SU-DHL-6 (cell line): ENCODE measurements around the gene NEU4.

Experiments
- H2AFZ ChIP-seq: fragments of 200-600 bp; sonication (generic); 2 replicates; pipeline ENCODE4 v1.6.1; 2014; ENCODE audit warnings: low read depth, mild to moderate bottlenecking, moderate library complexity, mixed read lengths, antibody characterized with exemption, low read length; ENCODE audit not compliant: severe bottlenecking
- H3F3A ChIP-seq: fragments of 200-600 bp; shearing (Covaris generic); 2 replicates; pipeline ENCODE4 v1.6.0; 2016; ENCODE audit warnings: antibody characterized with exemption, mild to moderate bottlenecking; ENCODE audit not compliant: insufficient read depth
- H3K27ac ChIP-seq: fragments of 200-600 bp; sonication (generic); 2 replicates; pipeline ENCODE4 v1.5.1; 2016; ENCODE audit warnings: low read depth, mild to moderate bottlenecking, low read length, moderate library complexity, mixed read lengths
- H3K27me3 ChIP-seq: fragments of 200-600 bp; sonication (generic), shearing (Covaris generic); 2 replicates; pipeline ENCODE4 v1.6.0; 2014; ENCODE audit warnings: mild to moderate bottlenecking, low read length
- H3K36me3 ChIP-seq: fragments of 200-600 bp; sonication (generic); 2 replicates; pipeline ENCODE4 v1.6.1; 2014; ENCODE audit warnings: mild to moderate bottlenecking, low read length, mixed read lengths
- H3K4me2 ChIP-seq: fragments of 300-600, 200-600 bp; shearing (Covaris generic), sonication (generic); 2 replicates; pipeline ENCODE4 v1.6.0; 2014; ENCODE audit warnings: low read length, low read depth, mild to moderate bottlenecking; ENCODE audit not compliant: poor library complexity, severe bottlenecking
- H3K4me3 ChIP-seq: fragments of 200-600 bp; sonication (generic); 2 replicates; pipeline ENCODE4 v1.5.1; 2014; ENCODE audit warnings: antibody characterized with exemption, low read length, mild to moderate bottlenecking, mixed read lengths; ENCODE audit not compliant: insufficient read depth, poor library complexity, severe bottlenecking
- H3K79me2 ChIP-seq: fragments of 200-600 bp; sonication (generic); 2 replicates; pipeline ENCODE4 v1.6.1; 2014; ENCODE audit warnings: mild to moderate bottlenecking, low read length, moderate library complexity; ENCODE audit not compliant: insufficient read depth
- H3K9ac ChIP-seq: fragments of 200-600 bp; sonication (generic); 2 replicates; pipeline ENCODE4 v1.7.0; 2014; ENCODE audit warnings: mild to moderate bottlenecking, low read length
- H3K9me2 ChIP-seq: fragments of 200-600 bp; sonication (generic); replicated peaks from 2 replicates; pipeline ENCODE4 v1.6.1; 2014; ENCODE audit warnings: low read length; ENCODE audit not compliant: insufficient read depth
- H3K9me3 ChIP-seq: fragments of 200-600 bp; sonication (generic); 2 replicates; pipeline ENCODE4 v1.6.1; 2014; ENCODE audit warnings: low read length, mixed read lengths; ENCODE audit not compliant: insufficient read depth
- H4K20me1 ChIP-seq: fragments of 200-600 bp; sonication (generic); 2 replicates; pipeline ENCODE4 v1.6.1; 2014; ENCODE audit warnings: low read depth, mild to moderate bottlenecking, antibody characterized with exemption, low read length, moderate library complexity, mixed read lengths
- CTCF ChIP-seq: fragments of 200-600 bp; sonication (generic); IDR thresholded peaks from one replicate; pipeline ENCODE4 v1.5.1; 2017; ENCODE audit warnings: antibody characterized with exemption, mild to moderate bottlenecking, low read length, moderate library complexity; ENCODE audit not compliant: insufficient read depth, poor library complexity, severe bottlenecking
- EZH2phosphoT487 ChIP-seq: fragments of 200-600 bp; sonication (generic), shearing (Covaris generic); conservative IDR thresholded peaks from 2 replicates; pipeline ENCODE4 v1.6.1; 2018; ENCODE audit warnings: mild to moderate bottlenecking, antibody characterized with exemption, low read length, moderate library complexity, mixed read lengths

NEU4 gene

GRCh38 chr2:241809383-241810306 is 652 bp downstream of the NEU4 start:
- no peaks in the 10 kb centered on the region for H3K36me3 ChIP-seq
- H3K9ac ChIP-seq, result no peak overlapping the region
- H3K4me3 ChIP-seq, result no peak overlapping the region
- TF ChIP-seq CTCF (no peak), EZH2phosphoT487 (no peak)
- H3K79me2 ChIP-seq, result no peaks in the 10 kb centered on the region
- no peak overlapping the region for H3K4me2 ChIP-seq
- H3K9me3 ChIP-seq, result no peaks in the 10 kb centered on the region
- no peaks in the 10 kb centered on the region for H3K9me2 ChIP-seq
- no peaks in the 10 kb centered on the region for H3F3A ChIP-seq
- no peaks in the 10 kb centered on the region for H4K20me1 ChIP-seq
- no peaks in the 10 kb centered on the region for H3K27me3 ChIP-seq
- no peak overlapping the region for H2AFZ ChIP-seq
- H3K27ac ChIP-seq, result no peak overlapping the region

- Histone ChIP-seq H3K79me2 (no peaks in the 10 kb centered on the region), H2AFZ (no peak overlapping the region), H3K27ac (no peak overlapping the region), H3K9me3 (no peaks in the 10 kb centered on the region), H3K4me3 (no peak overlapping the region), H3K36me3 (no peaks in the 10 kb centered on the region), H4K20me1 (no peaks in the 10 kb centered on the region), H3K27me3 (no peaks in the 10 kb centered on the region), H3K9ac (no peak overlapping the region), H3K9me2 (no peaks in the 10 kb centered on the region), H3F3A (no peaks in the 10 kb centered on the region), H3K4me2 (no peak overlapping the region)
- no peak for TF ChIP-seq CTCF
- no peak for TF ChIP-seq EZH2phosphoT487
These were observed 1.6 kb downstream of the NEU4 start for GRCh38 chr2:241810307-241811200.

GRCh38 chr2:241811201-241811951 is 2.4 kb downstream of the NEU4 start:
- no peak overlapping the region for H3K27ac ChIP-seq
- H3K36me3 ChIP-seq, result no peaks in the 10 kb centered on the region
- no peaks in the 10 kb centered on the region for H3F3A ChIP-seq
- H4K20me1 ChIP-seq, result no peaks in the 10 kb centered on the region
- H3K9me3 ChIP-seq, result no peaks in the 10 kb centered on the region
- H3K4me2 ChIP-seq, result no peak overlapping the region
- TF ChIP-seq EZH2phosphoT487 (no peak), CTCF (no peak)
- no peak overlapping the region for H3K4me3 ChIP-seq
- H3K9ac ChIP-seq, result no peak overlapping the region
- no peak overlapping the region for H2AFZ ChIP-seq
- no peaks in the 10 kb centered on the region for H3K79me2 ChIP-seq
- H3K9me2 ChIP-seq, result no peaks in the 10 kb centered on the region
- no peaks in the 10 kb centered on the region for H3K27me3 ChIP-seq
